SK-N-SH (cell line): ENCODE results near the gene TM9SF1. TPM values are rescaled to one million over a fixed set of nuclear protein-coding genes. Genes with fewer than 3 reads are reported as not detected.
"Not testable (repeated sequence)": the region's sequence is repeated elsewhere in the genome, so short reads cannot be mapped to it uniquely, and the experiment has no call there.

Experiments
- CTCF ChIA-PET: fragments of 300-600, 350-600 bp; formaldehyde crosslinking; extraction: SDS; loops from one replicate; lab custom pipeline; 2021; lab: Yijun Ruan, JAX
- POLR2A ChIA-PET: fragments of 350-600 bp; sonication (Branson Sonifier 250); formaldehyde crosslinking; extraction: SDS; loops from one replicate; lab custom pipeline; 2020; ENCODE audit warnings: antibody characterized with exemption, inconsistent platforms; lab: Yijun Ruan, JAX
- DNase-seq: peaks from one replicate; pipeline ENCODE4 v3.0.0; 2012
- H2AFZ ChIP-seq: fragments of 200-600 bp; sonication (generic); 2 replicates; pipeline ENCODE4 v1.8.1; 2016; ENCODE audit warnings: antibody characterized with exemption, mild to moderate bottlenecking, low read depth
- H3F3A ChIP-seq: fragments of 200-600 bp; sonication (generic); replicated peaks from 2 replicates; pipeline ENCODE3; 2016; ENCODE audit warnings: antibody characterized with exemption, mild to moderate bottlenecking; ENCODE audit not compliant: insufficient read depth
- H3K27ac ChIP-seq, 2 experiments: fragments of 200-500 bp in 1 of 2; fragments of 200-600 bp in 1 of 2; sonication (Bioruptor generic) in 1 of 2; sonication (generic), shearing (Covaris generic) in 1 of 2; 2 replicates each; pipeline versions ENCODE4 v1.5.1 to v1.6.1; 2014 to 2016; ENCODE audit warnings: low read depth in 2 of 2, inconsistent platforms in 1 of 2, low read length in 1 of 2, mild to moderate bottlenecking in 1 of 2, mixed read lengths in 1 of 2
- H3K27me3 ChIP-seq: fragments of 200-600 bp; sonication (generic), shearing (Covaris generic); 2 replicates; pipeline ENCODE4 v1.6.1; 2016; ENCODE audit warnings: mixed run types; ENCODE audit not compliant: insufficient read depth
- H3K36me3 ChIP-seq, 2 experiments: fragments of 200-500 bp in 1 of 2; fragments of 200-600 bp in 1 of 2; sonication (Bioruptor generic) in 1 of 2; sonication (generic) in 1 of 2; replicated peaks in 1 of 2; 2 replicates each; pipeline versions ENCODE3 to v1.5.1; 2014 to 2016; ENCODE audit warnings: low read length in 1 of 2, mild to moderate bottlenecking in 1 of 2; ENCODE audit not compliant: insufficient read depth in 2 of 2, control insufficient read depth in 1 of 2
- H3K4me1 ChIP-seq, 2 experiments: fragments of 200-500 bp in 1 of 2; fragments of 200-600 bp in 1 of 2; sonication (Bioruptor generic) in 1 of 2; sonication (generic), shearing (Covaris generic) in 1 of 2; 2 replicates each; pipeline versions ENCODE4 v1.5.1 to v1.6.1; 2014 to 2016; ENCODE audit warnings: low read depth in 1 of 2, low read length in 1 of 2, mixed run types in 1 of 2; ENCODE audit not compliant: insufficient read depth in 2 of 2, control insufficient read depth in 1 of 2
- H3K4me2 ChIP-seq: fragments of 200-600 bp; sonication (generic), shearing (Covaris generic); 2 replicates; pipeline ENCODE4 v1.6.1; 2017; ENCODE audit warnings: mixed run types
- H3K4me3 ChIP-seq, 2 experiments: fragments of 200-500 bp in 1 of 2; fragments of 200-600 bp in 1 of 2; sonication (Bioruptor generic) in 1 of 2; sonication (generic), shearing (Covaris generic) in 1 of 2; 2 replicates each; pipeline versions ENCODE4 v1.5.1 to v1.8.1; 2014 to 2016; ENCODE audit warnings: low read depth in 2 of 2, inconsistent platforms in 1 of 2, low read length in 1 of 2, mild to moderate bottlenecking in 1 of 2, mixed read lengths in 1 of 2, moderate library complexity in 1 of 2
- H3K79me2 ChIP-seq: fragments of 200-600 bp; sonication (generic); 2 replicates; pipeline ENCODE4 v1.8.1; 2017; ENCODE audit warnings: mild to moderate bottlenecking; ENCODE audit not compliant: insufficient read depth
- H3K9ac ChIP-seq: fragments of 200-600 bp; sonication (generic); 2 replicates; pipeline ENCODE4 v1.6.1; 2017; ENCODE audit warnings: mixed run types
- H3K9me2 ChIP-seq: fragments of 200-600 bp; sonication (generic); 2 replicates; pipeline ENCODE4 v1.6.1; 2017; ENCODE audit warnings: mixed run types
- H3K9me3 ChIP-seq: fragments of 200-600 bp; sonication (generic); 2 replicates; pipeline ENCODE4 v1.6.1; 2017; ENCODE audit warnings: mixed run types, mild to moderate bottlenecking, moderate library complexity
- H4K20me1 ChIP-seq: fragments of 200-600 bp; sonication (generic); 2 replicates; pipeline ENCODE4 v1.6.1; 2017; ENCODE audit warnings: mild to moderate bottlenecking, mixed run types; ENCODE audit not compliant: insufficient read depth
- GABPA ChIP-seq: IDR thresholded peaks from 2 replicates; pipeline ENCODE4 v1.4.0; 2012; ENCODE audit warnings: low read depth, mild to moderate bottlenecking
- IRF3 ChIP-seq: fragments of 150-350 bp; IDR thresholded peaks from 2 replicates; pipeline ENCODE4 v1.6.1; 2016; ENCODE audit warnings: mild to moderate bottlenecking, low read depth, low read length
- MEF2A ChIP-seq: IDR thresholded peaks from 2 replicates; pipeline ENCODE4 v1.4.0; 2012; ENCODE audit warnings: low read depth, borderline replicate concordance
- RAD21 ChIP-seq: IDR thresholded peaks from 2 replicates; pipeline ENCODE4 v1.6.1; 2012; ENCODE audit warnings: mild to moderate bottlenecking, low read length
- WGBS: methylation state at CpG from one replicate; pipeline ENCODE4 v1.1.6; 2017; ENCODE audit warnings: low lambda C conversion rate; 5-methylcytosine and 5-hydroxymethylcytosine counted together
- polyA plus RNA-seq, 3 experiments: library from polyadenylated mRNA; depleted of rRNA; stranded (reverse); fragments of >200 nt; gene quantifications; 2 replicates each; pipeline ENCODE4 v1.2.3, GENCODE V29; 2012

The TM9SF1 gene
- polyA plus RNA-seq, 1 of the 3 experiments (the other 2 are of a cell fraction), result 48.7 TPM

- no peak for TF ChIP-seq IRF3
- no peak for TF ChIP-seq RAD21
- TF ChIP-seq GABPA, result no peak
- no peak for TF ChIP-seq MEF2A
Observed at GRCh38 chr14:24204163-24205146, 9.2 kb upstream of the TM9SF1 start (continued).

- 97% methylated on average over 16 of the region's 16 CpGs for WGBS
- not testable (repeated sequence) for H3K9me2 ChIP-seq, H3F3A ChIP-seq, H3K27me3 ChIP-seq, H3K9ac ChIP-seq, DNase-seq, H4K20me1 ChIP-seq, H3K27ac ChIP-seq, H2AFZ ChIP-seq, H3K9me3 ChIP-seq, H3K4me2 ChIP-seq, H3K4me3 ChIP-seq, H3K4me1 ChIP-seq
- H3K79me2 ChIP-seq, result peaks cover 27% of the 10 kb centered on the region
- CTCF ChIA-PET, result interaction anchor here (0.7 to 1.8 kb wide), 4 partner anchors 12 to 130 kb away, joined by 3 to 4 read pairs (median 3); partner anchors contain the start of genes CIDEB, IRF9 and MDP1
- H3K36me3 ChIP-seq, result peaks cover 27 to 56% of the 10 kb centered on the region in 2 experiments
- POLR2A ChIA-PET, result interaction anchor here (0.9 kb wide), 1 partner anchor 10 kb away, joined by 3 read pairs; the partner anchor contains the start of gene CHMP4A
Observed at GRCh38 chr14:24203249-24203886, 8.1 kb upstream of the TM9SF1 start.

- peaks cover 23 to 49% of the 10 kb centered on the region in 2 experiments for H3K36me3 ChIP-seq
- not testable (repeated sequence) for DNase-seq, H3K9ac ChIP-seq, H3K27ac ChIP-seq, H3F3A ChIP-seq, H3K9me3 ChIP-seq, H3K4me3 ChIP-seq, H2AFZ ChIP-seq, H3K4me2 ChIP-seq, H3K27me3 ChIP-seq, H4K20me1 ChIP-seq, H3K9me2 ChIP-seq, H3K4me1 ChIP-seq
- ChIA-PET CTCF (interaction anchor here (0.9 to 1.1 kb wide), 2 partner anchors 106 to 131 kb away, joined by 3 read pairs; partner anchors contain the start of gene CIDEB), POLR2A (interaction anchor here (0.9 kb wide), 1 partner anchor 11 kb away, joined by 3 read pairs; the partner anchor contains the start of gene CHMP4A)
- 85% methylated on average over 8 of the region's 8 CpGs for WGBS
- peaks cover 33% of the 10 kb centered on the region for H3K79me2 ChIP-seq
Observed at GRCh38 chr14:24202538-24202937, 7.3 kb upstream of the TM9SF1 start.
